Measurements from ENCODE around the gene SCGB1C1.
"Not testable (repeated sequence)": the region's sequence is repeated elsewhere in the genome, so short reads cannot be mapped to it uniquely, and the experiment has no call there.

DNA sequence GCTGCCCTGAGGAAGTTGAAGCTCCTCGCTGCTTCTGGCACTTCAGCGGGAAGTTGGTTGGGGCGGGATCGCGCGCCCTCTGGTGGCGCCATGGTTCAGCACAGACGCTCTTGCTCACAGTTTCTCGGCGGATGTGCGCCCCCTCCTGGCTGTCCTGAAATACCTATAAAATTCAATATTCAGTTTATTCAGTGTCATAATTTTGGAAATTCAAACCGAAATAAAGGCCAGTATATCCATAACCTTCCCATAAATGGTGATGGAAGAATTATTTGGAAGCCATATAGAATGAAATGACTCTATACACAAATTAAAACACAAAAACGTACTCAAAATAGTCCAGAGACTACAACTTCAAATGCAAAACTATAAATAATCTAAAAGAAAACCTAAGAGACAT, 12.6 kb upstream of the SCGB1C1 start:
- TF ChIP-seq, protein P1, sequence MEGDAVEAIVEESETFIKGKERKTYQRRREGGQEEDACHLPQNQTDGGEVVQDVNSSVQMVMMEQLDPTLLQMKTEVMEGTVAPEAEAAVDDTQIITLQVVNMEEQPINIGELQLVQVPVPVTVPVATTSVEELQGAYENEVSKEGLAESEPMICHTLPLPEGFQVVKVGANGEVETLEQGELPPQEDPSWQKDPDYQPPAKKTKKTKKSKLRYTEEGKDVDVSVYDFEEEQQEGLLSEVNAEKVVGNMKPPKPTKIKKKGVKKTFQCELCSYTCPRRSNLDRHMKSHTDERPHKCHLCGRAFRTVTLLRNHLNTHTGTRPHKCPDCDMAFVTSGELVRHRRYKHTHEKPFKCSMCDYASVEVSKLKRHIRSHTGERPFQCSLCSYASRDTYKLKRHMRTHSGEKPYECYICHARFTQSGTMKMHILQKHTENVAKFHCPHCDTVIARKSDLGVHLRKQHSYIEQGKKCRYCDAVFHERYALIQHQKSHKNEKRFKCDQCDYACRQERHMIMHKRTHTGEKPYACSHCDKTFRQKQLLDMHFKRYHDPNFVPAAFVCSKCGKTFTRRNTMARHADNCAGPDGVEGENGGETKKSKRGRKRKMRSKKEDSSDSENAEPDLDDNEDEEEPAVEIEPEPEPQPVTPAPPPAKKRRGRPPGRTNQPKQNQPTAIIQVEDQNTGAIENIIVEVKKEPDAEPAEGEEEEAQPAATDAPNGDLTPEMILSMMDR (IDR thresholded peaks at IDR 0.05; ENCODE audit: low read length) = peak; percentile 19; the same call in 1 of the 2 replicates
- TF ChIP-seq EZH2 (IDR thresholded peaks at IDR 0.05; ENCODE audit: borderline replicate concordance, low read length) = not testable (repeated sequence)

Data from OCI-LY1 (cell line).